WTC11 (cell line): ENCODE results near the gene GRM1. TPM values are rescaled to one million over a fixed set of nuclear protein-coding genes. Genes with fewer than 3 reads are reported as not detected.

Source experiments
- ATAC-seq: fragments of 200-7000 bp; cut with Tn5 transposase; 2 replicates; pipeline ENCODE4 v1.10.0; 2021; ENCODE audit warnings: mild to moderate bottlenecking, moderate library complexity
- CTCF ChIA-PET: fragments of 300-600 bp; sonication (Branson Sonifier 250); formaldehyde crosslinking; loops from one replicate; lab custom pipeline; 2021; ENCODE audit warnings: antibody characterized with exemption; lab: Charles Lee
- POLR2A ChIA-PET: fragments of 350-600 bp; sonication (Branson Sonifier 250); formaldehyde crosslinking; loops from one replicate; lab custom pipeline; 2021; ENCODE audit warnings: antibody characterized with exemption; lab: Charles Lee
- DNase-seq: peaks from one replicate; pipeline ENCODE4 v3.0.0; 2021; ENCODE audit warnings: low spot score
- H3K27ac Mint-ChIP-seq: 2 replicates; pipeline ENCODE4 v1.8.0; 2021; ENCODE audit warnings: mixed read lengths
- H3K27me3 Mint-ChIP-seq: 2 replicates; pipeline ENCODE4 v1.8.0; 2021; ENCODE audit warnings: low read depth, mild to moderate bottlenecking, moderate library complexity, mixed read lengths
- H3K36me3 Mint-ChIP-seq: 2 replicates; pipeline ENCODE4 v1.8.0; 2021; ENCODE audit warnings: mixed read lengths
- H3K4me1 Mint-ChIP-seq: 2 replicates; pipeline ENCODE4 v1.8.0; 2022; ENCODE audit warnings: mixed read lengths
- H3K4me3 Mint-ChIP-seq: 2 replicates; pipeline ENCODE4 v1.8.0; 2021; ENCODE audit warnings: mild to moderate bottlenecking, moderate library complexity, mixed read lengths
- H3K9me3 Mint-ChIP-seq: 2 replicates; pipeline ENCODE4 v1.8.0; 2021; ENCODE audit warnings: mixed read lengths
- ATF3 ChIP-seq: sonication (generic); formaldehyde crosslinking; conservative IDR thresholded peaks from 2 replicates; pipeline ENCODE4 v1.8.1; 2022; ENCODE audit warnings: mild to moderate bottlenecking, missing genetic modification reagents
- CDX4 ChIP-seq: fragments of 250-450 bp; sonication (Bioruptor Pico); IDR thresholded peaks from 2 replicates; pipeline ENCODE4 v1.9.0; 2021; ENCODE audit warnings: moderate library complexity, mild to moderate bottlenecking, inconsistent platforms, borderline replicate concordance
- ESRRA ChIP-seq: sonication (generic); formaldehyde crosslinking; IDR thresholded peaks from 2 replicates; pipeline ENCODE4 v1.8.1; 2022; ENCODE audit warnings: mild to moderate bottlenecking, missing genetic modification reagents, borderline replicate concordance
- HMGA2 ChIP-seq: fragments of 250-450 bp; sonication (Bioruptor Pico); IDR thresholded peaks from 2 replicates; pipeline ENCODE4 v1.4.0; 2021; ENCODE audit warnings: mild to moderate bottlenecking, moderate library complexity
- HMGXB4 ChIP-seq: sonication (generic); formaldehyde crosslinking; IDR thresholded peaks from 2 replicates; pipeline ENCODE4 v1.8.1; 2023; ENCODE audit warnings: mild to moderate bottlenecking, moderate library complexity, missing genetic modification reagents
- NFATC4 ChIP-seq: fragments of 250-450 bp; sonication (Bioruptor Pico); IDR thresholded peaks from 2 replicates; pipeline ENCODE4 v1.9.0; 2021; ENCODE audit warnings: mild to moderate bottlenecking
- NFYB ChIP-seq: sonication (generic); formaldehyde crosslinking; conservative IDR thresholded peaks from 2 replicates; pipeline ENCODE4 v1.8.0; 2022; ENCODE audit warnings: low read depth, missing genetic modification reagents
- SMAD4 ChIP-seq: sonication (generic); formaldehyde crosslinking; IDR thresholded peaks from 2 replicates; pipeline ENCODE4 v1.8.0; 2022; ENCODE audit warnings: mild to moderate bottlenecking, missing genetic modification reagents
- SP1 ChIP-seq: sonication (generic); formaldehyde crosslinking; conservative IDR thresholded peaks from 2 replicates; pipeline ENCODE4 v1.8.1; 2022; ENCODE audit warnings: missing genetic modification reagents
- ZNF396 ChIP-seq: fragments of 250-450 bp; sonication (Bioruptor Pico); IDR thresholded peaks from 2 replicates; pipeline ENCODE4 v1.8.0; 2021; ENCODE audit warnings: mild to moderate bottlenecking, moderate library complexity, borderline replicate concordance
- ZNF416 ChIP-seq: fragments of 250-450 bp; sonication (Bioruptor Pico); IDR thresholded peaks from 2 replicates; pipeline ENCODE4 v1.9.0; 2021; ENCODE audit warnings: mild to moderate bottlenecking, inconsistent platforms
- ZNF425 ChIP-seq: fragments of 250-450 bp; sonication (Bioruptor Pico); conservative IDR thresholded peaks from 2 replicates; pipeline ENCODE4 v1.9.0; 2021; ENCODE audit warnings: mild to moderate bottlenecking
- ZNF532 ChIP-seq: fragments of 250-450 bp; sonication (Bioruptor Pico); IDR thresholded peaks from 2 replicates; pipeline ENCODE4 v1.9.0; 2021; ENCODE audit warnings: mild to moderate bottlenecking, borderline replicate concordance
- ZSCAN18 ChIP-seq: fragments of 250-450 bp; sonication (Bioruptor Pico); IDR thresholded peaks from 2 replicates; pipeline ENCODE4 v2.1.2; 2022; ENCODE audit warnings: mild to moderate bottlenecking, moderate library complexity
- total RNA-seq: library from RNA; stranded (reverse); gene quantifications from 3 replicates; pipeline ENCODE4 v1.2.3, GENCODE V29; 2021

Gene GRM1
- total RNA-seq, 1 experiment from 2014 or later: 0.46 TPM

GRCh38 chr6:146183831-146184230, 155.0 kb downstream of the GRM1 start (continued):
- no peak for TF ChIP-seq ZNF532
- no peak for TF ChIP-seq NFYB (CRISPR knock-in tag)

GRCh38 chr6:146184701-146185100, 155.8 kb downstream of the GRM1 start:
- CTCF ChIA-PET: no interaction called here
- no peak for ATAC-seq
- no peak for DNase-seq
- no peak overlapping the region for H3K27ac Mint-ChIP-seq
- no peaks in the 10 kb centered on the region for H3K27me3 Mint-ChIP-seq
- no peak overlapping the region for H3K4me3 Mint-ChIP-seq
- no peak for TF ChIP-seq CDX4 (CRISPR knock-in tag)
- TF ChIP-seq ESRRA: no peak
- no peak for TF ChIP-seq NFYB (CRISPR knock-in tag)
- TF ChIP-seq HMGXB4 (CRISPR knock-in tag): no peak
- H3K4me1 Mint-ChIP-seq: no peaks in the 10 kb centered on the region
- no peaks in the 10 kb centered on the region for H3K36me3 Mint-ChIP-seq
- POLR2A ChIA-PET: no interaction called here
- H3K9me3 Mint-ChIP-seq: no peaks in the 10 kb centered on the region

GRCh38 chr6:146189131-146189530, 160.3 kb downstream of the GRM1 start:
- H3K4me3 Mint-ChIP-seq: no peak overlapping the region
- no peaks in the 10 kb centered on the region for H3K27me3 Mint-ChIP-seq
- H3K36me3 Mint-ChIP-seq: no peaks in the 10 kb centered on the region
- DNase-seq (no peak), ATAC-seq (no peak)
- no peaks in the 10 kb centered on the region for H3K9me3 Mint-ChIP-seq
- H3K27ac Mint-ChIP-seq: no peak overlapping the region
- TF ChIP-seq ZSCAN18 (CRISPR knock-in tag) (no peak), ZNF396 (CRISPR knock-in tag) (no peak), SP1 (CRISPR knock-in tag) (no peak), ATF3 (CRISPR knock-in tag) (no peak), SMAD4 (no peak), ZNF425 (CRISPR knock-in tag) (no peak), ZNF416 (no peak), HMGA2 (CRISPR knock-in tag) (no peak), NFATC4 (no peak)
- ChIA-PET CTCF (interaction anchor here (1.1 kb wide), 1 partner anchor 10 kb away, joined by 3 read pairs; no protein-coding TSS in a partner anchor), POLR2A (no interaction called here)
- no peaks in the 10 kb centered on the region for H3K4me1 Mint-ChIP-seq
